ENCODE measurements around the gene HOXC12.

GRCh38 chr12:53983568-53983949 lies 28.9 kb downstream of the HOXC12 start:
- no peak for TF ChIP-seq CTCF (IDR thresholded peaks at IDR 0.05; ENCODE audit: borderline replicate concordance, extremely low read depth, low read length, poor library complexity, severe bottlenecking)
- TF ChIP-seq EZH2 (IDR thresholded peaks at IDR 0.05; ENCODE audit: borderline replicate concordance, low read depth, low read length, severe bottlenecking), result no peak
